Measurements from ENCODE around the gene DCAKD. TPM values are rescaled to one million over a fixed set of nuclear protein-coding genes. Genes with fewer than 3 reads are reported as not detected.

The DCAKD gene
- total and polyA plus RNA-seq, 2 of the 8 experiments (the other 6 are each of a cell fraction or from before 2014, with no cell fraction given) = 35.6 to 52.9 TPM

GRCh38 chr17:45016823-45017222, 34.6 kb downstream of the DCAKD start (continued):
- peak; percentile 63 to 78 (median 75) for TF ChIP-seq CTCF (IDR thresholded peaks at IDR 0.05; ENCODE audit: control extremely low read depth in 1 of 3, insufficient read depth in 1 of 3, low read depth in 1 of 3, low read length in 3 of 3)
- TF ChIP-seq YY1 (IDR thresholded peaks at IDR 0.05; ENCODE audit: low read depth, low read length) = 0 out of 2 replicates have a peak, but pooled peaks have one; percentile 32
